Activated T-cell treated with anti-CD3 and anti-CD28 coated beads, Interleukin-2, amount 50 U/mL, for 24 hours (primary cell): ENCODE data around the gene MORF4L2.
A peak's percentile ranks its signal among the peaks of the same experiment; 100 is the strongest.

Source experiments
- DNase-seq: peaks from one replicate; pipeline ENCODE4 v3.0.0-alpha.2; 2020
- H3K27ac Mint-ChIP-seq: 2 replicates; pipeline ENCODE4 v1.8.0; 2020; ENCODE audit warnings: mild to moderate bottlenecking, mixed read lengths
- H3K27me3 Mint-ChIP-seq: 2 replicates; pipeline ENCODE4 v1.8.0; 2020; ENCODE audit warnings: mixed read lengths
- H3K36me3 Mint-ChIP-seq: 2 replicates; pipeline ENCODE4 v1.8.0; 2020; ENCODE audit warnings: low read depth, mixed read lengths
- H3K4me1 Mint-ChIP-seq: 2 replicates; pipeline ENCODE4 v1.8.0; 2020; ENCODE audit warnings: low read depth, mixed read lengths
- H3K4me3 Mint-ChIP-seq: 2 replicates; pipeline ENCODE4 v1.8.0; 2020; ENCODE audit warnings: mild to moderate bottlenecking, moderate library complexity, mixed read lengths
- H3K9me3 Mint-ChIP-seq: 2 replicates; pipeline ENCODE4 v1.8.0; 2020; ENCODE audit warnings: mixed read lengths

MORF4L2 gene

GRCh38 chrX:103629318-103630170 is 57.0 kb downstream of the MORF4L2 start:
- H3K4me1 Mint-ChIP-seq: peaks cover 19% of the 10 kb centered on the region
- H3K36me3 Mint-ChIP-seq: no peaks in the 10 kb centered on the region
- no peaks in the 10 kb centered on the region for H3K9me3 Mint-ChIP-seq
- peak overlapping the region; percentile 82 for H3K27ac Mint-ChIP-seq
- DNase-seq: peak; percentile 55
- H3K27me3 Mint-ChIP-seq: peaks cover 22% of the 10 kb centered on the region
- peak overlapping the region; percentile 82 for H3K4me3 Mint-ChIP-seq

GRCh38 chrX:103628386-103629317 is 57.8 kb downstream of the MORF4L2 start, which contains the start of gene TCEAL1:
Gene TCEAL1, plus strand, starts transcription at chrX:103628975. Its CDS starts 942 bp downstream, at chrX:103629917.
- DNase-seq: peak; percentile 59
- Mint-ChIP-seq H3K27me3 (peaks cover 21% of the 10 kb centered on the region), H3K36me3 (no peaks in the 10 kb centered on the region), H3K4me1 (peaks cover 19% of the 10 kb centered on the region), H3K27ac (peak within 1 kb of the TSS; percentile 82), H3K9me3 (no peaks in the 10 kb centered on the region), H3K4me3 (peak within 1 kb of the TSS; percentile 82)

GRCh38 chrX:103626855-103627254 is 59.6 kb downstream of the MORF4L2 start:
- no peak overlapping the region for H3K27ac Mint-ChIP-seq
- H3K27me3 Mint-ChIP-seq: peaks cover 21% of the 10 kb centered on the region
- no peaks in the 10 kb centered on the region for H3K9me3 Mint-ChIP-seq
- no peak for DNase-seq
- H3K36me3 Mint-ChIP-seq: no peaks in the 10 kb centered on the region
- H3K4me1 Mint-ChIP-seq: peaks cover 19% of the 10 kb centered on the region
- H3K4me3 Mint-ChIP-seq: no peak overlapping the region
